A549 (cell line): ENCODE results near the gene DEDD2. TPM values are rescaled to one million over a fixed set of nuclear protein-coding genes. Genes with fewer than 3 reads are reported as not detected.

ENCODE experiments used
- ATAC-seq, 2 experiments: fragments of 200-7000 bp in 1 of 2; fragments of >200 bp in 1 of 2; cut with Nextera tagmentation in 1 of 2; cut with Tn5 transposase in 1 of 2; 3 replicates each; pipeline versions ENCODE4 v1.8.0 to v1.9.1; 2018 to 2020; ENCODE audit warnings: mild to moderate bottlenecking in 1 of 2, moderate library complexity in 1 of 2
- CTCF ChIA-PET: fragments of 300-600 bp; sonication (Branson Sonifier 250); formaldehyde crosslinking; extraction: SDS; loops from one replicate; lab custom pipeline; 2021; ENCODE audit warnings: antibody characterized with exemption, inconsistent platforms; lab: Yijun Ruan, JAX
- POLR2A ChIA-PET: fragments of 350-600 bp; formaldehyde crosslinking; extraction: SDS; loops from one replicate; lab custom pipeline; 2021; ENCODE audit warnings: antibody characterized with exemption, inconsistent platforms; lab: Yijun Ruan, JAX
- DNase-seq, 2 experiments: peaks; one replicate each; pipeline versions ENCODE4 v3.0.0 to v3.0.0-alpha.2; 2011 to 2016; ENCODE audit warnings: low read depth in 1 of 2, low spot score in 1 of 2
- FAIRE-seq: peaks from 2 replicates; lab custom pipeline; 2011; peaks lifted over from hg19 to GRCh38; lab: Jason Lieb, UNC
- H3K27ac ChIP-seq, 2 experiments: fragments of >200 bp; sonication (Bioruptor Twin); formaldehyde crosslinking; 3 replicates each; pipeline ENCODE4 v1.5.1; 2016 to 2017
- H3K4me1 ChIP-seq: fragments of >200 bp; sonication (Bioruptor Twin); formaldehyde crosslinking; 3 replicates; pipeline ENCODE4 v1.6.1; 2016
- H3K4me2 ChIP-seq: fragments of >200 bp; sonication (Bioruptor Twin); formaldehyde crosslinking; 3 replicates; pipeline ENCODE4 v1.6.1; 2016
- H3K4me3 ChIP-seq: fragments of >200 bp; sonication (Bioruptor Twin); formaldehyde crosslinking; 3 replicates; pipeline ENCODE4 v1.5.1; 2016
- H3K9me3 ChIP-seq: fragments of >200 bp; sonication (Bioruptor Twin); formaldehyde crosslinking; 3 replicates; pipeline ENCODE4 v1.6.1; 2016
- ATOH8 ChIP-seq: fragments of 250-450 bp; sonication (Bioruptor Pico); IDR thresholded peaks from 2 replicates; pipeline ENCODE4 v1.5.0; 2020; ENCODE audit warnings: low read depth, mild to moderate bottlenecking, moderate library complexity
- CTCF ChIP-seq: fragments of >200 bp; sonication (Bioruptor Twin); formaldehyde crosslinking; IDR thresholded peaks from 3 replicates; pipeline ENCODE4 v1.5.1; 2016
- E2F6 ChIP-seq: IDR thresholded peaks from 2 replicates; pipeline ENCODE4 v1.6.1; 2012; ENCODE audit warnings: low read depth, borderline replicate concordance
- EHF ChIP-seq: fragments of 250-450 bp; sonication (Bioruptor Pico); IDR thresholded peaks from 2 replicates; pipeline ENCODE4 v1.5.0; 2020; ENCODE audit warnings: mild to moderate bottlenecking
- EHMT2 ChIP-seq: fragments of 200-600 bp; sonication (generic); IDR thresholded peaks from 2 replicates; pipeline ENCODE4 v1.6.1; 2016; ENCODE audit warnings: antibody characterized with exemption, low read depth, mild to moderate bottlenecking, moderate library complexity
- ELK1 ChIP-seq: fragments of 150-350 bp; IDR thresholded peaks from 2 replicates; pipeline ENCODE4 v1.6.1; 2014; ENCODE audit warnings: low read depth, mild to moderate bottlenecking, low read length
- EP300 ChIP-seq, 2 experiments: fragments of >200 bp; sonication (Bioruptor Twin); formaldehyde crosslinking; IDR thresholded peaks; 2 replicates in 1 of 2; 3 replicates in 1 of 2; pipeline ENCODE4 v1.6.1; 2016 to 2017
- FOSB ChIP-seq: fragments of 250-450 bp; sonication (Bioruptor Pico); IDR thresholded peaks from 2 replicates; pipeline ENCODE4 v1.5.0; 2020; ENCODE audit warnings: mild to moderate bottlenecking, moderate library complexity
- HDAC2 ChIP-seq: fragments of 200-600 bp; sonication (generic); IDR thresholded peaks from 2 replicates; pipeline ENCODE4 v1.6.1; 2016
- HEYL ChIP-seq: fragments of 250-450 bp; sonication (Bioruptor Pico); IDR thresholded peaks from 2 replicates; pipeline ENCODE4 v1.8.0; 2021; ENCODE audit warnings: mild to moderate bottlenecking, moderate library complexity
- JUNB ChIP-seq: fragments of >200 bp; sonication (Bioruptor Twin); formaldehyde crosslinking; IDR thresholded peaks from 2 replicates; pipeline ENCODE4 v1.6.1; 2016
- KDM5A ChIP-seq: fragments of 200-600 bp; sonication (generic); IDR thresholded peaks from 2 replicates; pipeline ENCODE4 v1.6.1; 2016; ENCODE audit warnings: antibody characterized with exemption, mild to moderate bottlenecking
- MAFK ChIP-seq: fragments of 450-650 bp; IDR thresholded peaks from 2 replicates; pipeline ENCODE4 v1.6.1; 2014; ENCODE audit not compliant: partially characterized antibody
- MAX ChIP-seq: IDR thresholded peaks from 2 replicates; pipeline ENCODE4 v1.6.1; 2012
- MAZ ChIP-seq: fragments of 150-350 bp; IDR thresholded peaks from 2 replicates; pipeline ENCODE4 v1.6.1; 2014; ENCODE audit warnings: antibody characterized with exemption, low read depth, low read length, borderline replicate concordance
- POLR2A ChIP-seq: IDR thresholded peaks from 2 replicates; pipeline ENCODE4 v1.6.1; 2012; ENCODE audit warnings: mild to moderate bottlenecking, low read length
- POLR2AphosphoS2 ChIP-seq: conservative IDR thresholded peaks from 2 replicates; pipeline ENCODE4 v1.6.1; 2012; ENCODE audit warnings: low read length, improper control_type of control experiment, inconsistent platforms
- RCOR1 ChIP-seq: fragments of 150-350 bp; IDR thresholded peaks from 2 replicates; pipeline ENCODE4 v1.6.1; 2014; ENCODE audit warnings: antibody characterized with exemption, low read length, low read depth
- REST ChIP-seq: fragments of 200-600 bp; sonication (generic); IDR thresholded peaks from 2 replicates; pipeline ENCODE4 v1.6.1; 2016; ENCODE audit warnings: antibody characterized with exemption, mild to moderate bottlenecking, moderate library complexity
- RFX5 ChIP-seq: fragments of 450-650 bp; IDR thresholded peaks from 2 replicates; pipeline ENCODE4 v1.7.1; 2014; ENCODE audit warnings: antibody characterized with exemption, mild to moderate bottlenecking, moderate library complexity
- SREBF2 ChIP-seq: fragments of 450-650 bp; IDR thresholded peaks from 2 replicates; pipeline ENCODE4 v1.6.1; 2014; ENCODE audit warnings: mild to moderate bottlenecking, moderate library complexity
- TFCP2L1 ChIP-seq: fragments of 250-450 bp; sonication (Bioruptor Pico); IDR thresholded peaks from 2 replicates; pipeline ENCODE4 v1.5.0; 2021; ENCODE audit warnings: mild to moderate bottlenecking
- TP53 ChIP-seq: fragments of 250-450 bp; sonication (Bioruptor Pico); IDR thresholded peaks from 2 replicates; pipeline ENCODE4 v1.5.0; 2021; ENCODE audit warnings: mild to moderate bottlenecking, moderate library complexity
- WGBS: methylation state at CpG from one replicate; pipeline ENCODE4 v1.1.6; 2017; ENCODE audit errors: missing lambda C conversion rate; 5-methylcytosine and 5-hydroxymethylcytosine counted together
- polyA plus RNA-seq, 4 experiments: library from polyadenylated mRNA; depleted of rRNA in 3 of 4; stranded (reverse); fragments of >200 nt; fragmentation: RNase III in 1 of 4; extraction: RNeasy Plus Mini Kit Qiagen cat#74134 plus additional on column Dnase treatment in 1 of 4; gene quantifications; 2 replicates in 3 of 4; 3 replicates in 1 of 4; pipeline ENCODE4 v1.2.3, GENCODE V29; 2011 to 2017

Gene DEDD2
- polyA plus RNA-seq, 2 of the 4 experiments (the other 2 are of a cell fraction) = 30.8 to 54.1 TPM

- H3K4me3 ChIP-seq = no peak overlapping the region
- H3K27ac ChIP-seq = no peak overlapping the region
- no peak for DNase-seq
- peaks cover 14% of the 10 kb centered on the region for H3K4me1 ChIP-seq
- ATAC-seq = no peak
- FAIRE-seq = no peak
- WGBS = 52% methylated on average over 3 of the region's 3 CpGs
- TF ChIP-seq RCOR1 = no peak
- TF ChIP-seq REST = no peak
- no peak for TF ChIP-seq MAZ
- TF ChIP-seq CTCF = no peak
- TF ChIP-seq SREBF2 = no peak
- TF ChIP-seq HEYL = no peak
- no peak for TF ChIP-seq TP53 (CRISPR knock-in tag)
- no peak for TF ChIP-seq MAFK
- TF ChIP-seq FOSB (CRISPR knock-in tag) = no peak
- TF ChIP-seq ATOH8 (CRISPR knock-in tag) = no peak
- TF ChIP-seq ELK1 = no peak
- TF ChIP-seq POLR2A = no peak
- no peak for TF ChIP-seq EHF (CRISPR knock-in tag)
- H3K9me3 ChIP-seq = peaks cover 7% of the 10 kb centered on the region
- POLR2A ChIA-PET = interaction anchor here (0.6 kb wide), 2 partner anchors 76 to 80 kb away, joined by 3 to 7 read pairs; no protein-coding TSS in a partner anchor
- H3K4me2 ChIP-seq = no peak overlapping the region
- CTCF ChIA-PET = interaction anchor here (0.7 to 14.9 kb wide), 11 partner anchors 8 to 231 kb away, joined by 3 to 323 read pairs (median 3); partner anchors contain the start of gene POU2F2
Observed at GRCh38 chr19:42189133-42189532, 28.3 kb downstream of the DEDD2 start.

GRCh38 chr19:42188665-42189064 is 28.8 kb downstream of the DEDD2 start:
- TF ChIP-seq ATOH8 (CRISPR knock-in tag) (no peak), MAX (no peak), HDAC2 (no peak), JUNB (no peak), TFCP2L1 (CRISPR knock-in tag) (no peak), KDM5A (no peak), HEYL (no peak), RFX5 (no peak), E2F6 (no peak), POLR2AphosphoS2 (no peak), EP300 (IDR thresholded peaks at IDR 0.05) (no peak), EHMT2 (no peak)
- 64% methylated on average over 1 of the region's 1 CpG for WGBS
- ChIA-PET CTCF (interaction anchor here (0.7 to 14.9 kb wide), 12 partner anchors 8 to 231 kb away, joined by 3 to 323 read pairs (median 3); partner anchors contain the start of gene POU2F2), POLR2A (interaction anchor here (0.6 kb wide), 2 partner anchors 75 to 79 kb away, joined by 3 to 7 read pairs; no protein-coding TSS in a partner anchor)
- no peak overlapping the region for H3K4me2 ChIP-seq
- FAIRE-seq = no peak
- DNase-seq = no peak
- peaks cover 14% of the 10 kb centered on the region for H3K4me1 ChIP-seq
- ATAC-seq = no peak
- no peak overlapping the region for H3K27ac ChIP-seq
- H3K9me3 ChIP-seq = peaks cover 6% of the 10 kb centered on the region
- no peak overlapping the region for H3K4me3 ChIP-seq
